Lower leg skin (tissue), 3 donors: Measurements from ENCODE around the gene LHX4.

Experiments
- CTCF ChIP-seq, 3 donors: fragments of 450-650 bp; IDR thresholded peaks; one replicate each; pipeline ENCODE4 v1.5.1; 2016; ENCODE audit warnings: antibody characterized with exemption in 3 of 3, mild to moderate bottlenecking in 3 of 3, moderate library complexity in 2 of 3
- POLR2A ChIP-seq, 2 donors: fragments of 450-650 bp; IDR thresholded peaks; one replicate each; pipeline ENCODE4 v1.6.1; 2016 to 2017; ENCODE audit warnings: antibody characterized with exemption in 2 of 2, mild to moderate bottlenecking in 1 of 2, moderate library complexity in 1 of 2

DNA sequence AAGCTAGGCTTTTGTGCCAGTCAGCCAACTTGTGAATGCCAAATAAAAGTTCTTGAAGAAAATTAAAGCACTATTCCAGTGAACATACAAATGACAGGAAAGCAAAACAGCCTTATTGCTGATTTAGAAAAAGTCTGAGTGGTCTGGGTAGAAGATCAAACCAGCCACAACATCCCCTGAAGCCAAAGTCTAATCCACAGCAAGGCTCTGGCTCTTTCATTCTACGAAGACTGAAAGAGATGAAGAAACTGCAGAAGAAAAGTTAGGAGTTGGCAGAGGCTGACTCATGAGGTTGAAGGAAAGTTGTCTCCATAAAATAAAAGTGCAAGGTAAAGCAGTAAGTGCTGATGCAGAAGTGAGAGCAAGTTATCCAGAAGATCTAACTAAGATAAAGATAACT lies 65.9 kb downstream of the LHX4 start:
- TF ChIP-seq CTCF (IDR thresholded peaks at IDR 0.05) (no peak), POLR2A (IDR thresholded peaks at IDR 0.05) (no peak)
